Vagina (tissue), 2 donors: Measurements from ENCODE around the gene MRPS27. TPM values are rescaled to one million over a fixed set of nuclear protein-coding genes. Genes with fewer than 3 reads are reported as not detected.
"Not testable (repeated sequence)": the region's sequence is repeated elsewhere in the genome, so short reads cannot be mapped to it uniquely, and the experiment has no call there.

Source experiments
- DNase-seq, 2 donors: peaks; one replicate each; pipeline ENCODE4 v3.0.0-alpha.2; 2017; ENCODE audit errors: extremely low spot score in 2 of 2
- H3K27ac ChIP-seq: fragments of 200-600 bp; sonication (generic); one replicate; pipeline ENCODE4 v1.5.1; 2019
- H3K27me3 ChIP-seq: fragments of 200-600 bp; sonication (generic); one replicate; pipeline ENCODE4 v1.5.1; 2019
- H3K36me3 ChIP-seq, 2 donors: fragments of 200-600 bp; sonication (generic); one replicate each; pipeline ENCODE4 v1.5.1; 2017 to 2019
- H3K4me1 ChIP-seq: fragments of 200-600 bp; sonication (generic); one replicate; pipeline ENCODE4 v1.5.1; 2019
- H3K4me3 ChIP-seq, 2 donors: fragments of 200-600 bp; sonication (generic); 1 replicate in 1 of 2; 2 replicates in 1 of 2; pipeline ENCODE4 v1.5.1; 2016 to 2019
- H3K9me3 ChIP-seq: fragments of 200-600 bp; sonication (generic); one replicate; pipeline ENCODE4 v1.5.1; 2019
- POLR2A ChIP-seq, 2 donors: fragments of 450-650 bp; IDR thresholded peaks; one replicate each; pipeline ENCODE4 v1.6.1; 2017; ENCODE audit warnings: antibody characterized with exemption in 2 of 2, mild to moderate bottlenecking in 2 of 2, moderate library complexity in 2 of 2
- POLR2AphosphoS5 ChIP-seq, 2 donors: sonication (generic); formaldehyde crosslinking; IDR thresholded peaks; one replicate each; pipeline ENCODE4 v1.9.0; 2017; ENCODE audit warnings: antibody characterized with exemption in 2 of 2, mild to moderate bottlenecking in 2 of 2, low read depth in 1 of 2; ENCODE audit not compliant: insufficient read depth in 1 of 2
- intact Hi-C: fragments of 100-400 bp; cut with DNase I; formaldehyde crosslinking; loops from one replicate; pipeline ENCODE4 v1.15.1; 2023
- total RNA-seq: library from RNA; depleted of rRNA; stranded (reverse); fragments of >200 nt; gene quantifications from one replicate; pipeline ENCODE4 v1.2.3, GENCODE V29; 2016
- TF ChIP-seq, protein P1 (sequence below), 3 experiments: fragments of 450-650 bp in 2 of 3; fragments of 200-600 bp in 1 of 3; sonication (generic) in 1 of 3; IDR thresholded peaks; one replicate each; pipeline ENCODE4 v1.5.1; 2017 to 2019; ENCODE audit warnings: antibody characterized with exemption in 3 of 3, mild to moderate bottlenecking in 2 of 3, moderate library complexity in 2 of 3

MRPS27 gene
- total RNA-seq, 1 donor from 2014 or later: 44.9 TPM

DNA sequence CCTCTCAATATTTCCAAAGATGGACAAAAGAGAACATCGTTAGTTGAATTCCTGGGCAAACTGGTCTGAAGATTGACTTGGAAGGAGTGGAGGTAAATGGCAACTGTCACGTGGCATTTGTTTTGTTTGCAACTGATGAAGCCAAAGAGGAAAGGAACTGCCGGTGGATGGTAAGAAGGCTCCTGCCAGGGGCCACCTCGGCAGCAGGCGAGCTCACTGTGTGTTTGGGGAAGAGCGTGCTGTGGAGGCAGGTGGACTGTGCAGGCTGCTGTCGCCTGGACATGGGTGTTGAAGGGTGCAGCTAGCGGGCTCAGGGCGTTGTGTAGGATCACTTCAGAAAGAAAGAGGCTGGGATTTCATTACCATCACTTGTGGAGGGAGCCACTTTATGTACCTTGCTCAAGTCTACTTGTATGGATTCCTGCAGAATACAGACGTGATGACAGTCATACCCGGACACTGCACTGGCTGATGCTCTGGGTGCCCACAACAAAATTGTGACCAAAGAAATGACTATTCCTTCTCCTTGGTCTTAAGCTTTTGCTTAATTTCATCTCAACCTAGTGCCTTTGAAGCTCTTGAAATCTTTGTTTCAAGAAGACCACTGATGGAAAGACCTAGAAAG is 140.1 kb downstream of the MRPS27 start:
- TF ChIP-seq, protein P1, sequence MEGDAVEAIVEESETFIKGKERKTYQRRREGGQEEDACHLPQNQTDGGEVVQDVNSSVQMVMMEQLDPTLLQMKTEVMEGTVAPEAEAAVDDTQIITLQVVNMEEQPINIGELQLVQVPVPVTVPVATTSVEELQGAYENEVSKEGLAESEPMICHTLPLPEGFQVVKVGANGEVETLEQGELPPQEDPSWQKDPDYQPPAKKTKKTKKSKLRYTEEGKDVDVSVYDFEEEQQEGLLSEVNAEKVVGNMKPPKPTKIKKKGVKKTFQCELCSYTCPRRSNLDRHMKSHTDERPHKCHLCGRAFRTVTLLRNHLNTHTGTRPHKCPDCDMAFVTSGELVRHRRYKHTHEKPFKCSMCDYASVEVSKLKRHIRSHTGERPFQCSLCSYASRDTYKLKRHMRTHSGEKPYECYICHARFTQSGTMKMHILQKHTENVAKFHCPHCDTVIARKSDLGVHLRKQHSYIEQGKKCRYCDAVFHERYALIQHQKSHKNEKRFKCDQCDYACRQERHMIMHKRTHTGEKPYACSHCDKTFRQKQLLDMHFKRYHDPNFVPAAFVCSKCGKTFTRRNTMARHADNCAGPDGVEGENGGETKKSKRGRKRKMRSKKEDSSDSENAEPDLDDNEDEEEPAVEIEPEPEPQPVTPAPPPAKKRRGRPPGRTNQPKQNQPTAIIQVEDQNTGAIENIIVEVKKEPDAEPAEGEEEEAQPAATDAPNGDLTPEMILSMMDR (IDR thresholded peaks at IDR 0.05): no peak
- no peak for TF ChIP-seq POLR2AphosphoS5 (IDR thresholded peaks at IDR 0.05; ENCODE audit: insufficient read depth in 1 of 2, low read depth in 1 of 2)
- DNase-seq: no peak
- H3K36me3 ChIP-seq: peaks cover 0 to 8% of the 10 kb centered on the region in 2 donors
- intact Hi-C loops: no loop called here
- H3K4me1 ChIP-seq: peaks cover 36% of the 10 kb centered on the region
- H3K27me3 ChIP-seq: no peaks in the 10 kb centered on the region
- peak overlapping the region; percentile 33 to 35 for H3K4me3 ChIP-seq
- peak overlapping the region; percentile 65 for H3K27ac ChIP-seq
- no peaks in the 10 kb centered on the region for H3K9me3 ChIP-seq

DNA sequence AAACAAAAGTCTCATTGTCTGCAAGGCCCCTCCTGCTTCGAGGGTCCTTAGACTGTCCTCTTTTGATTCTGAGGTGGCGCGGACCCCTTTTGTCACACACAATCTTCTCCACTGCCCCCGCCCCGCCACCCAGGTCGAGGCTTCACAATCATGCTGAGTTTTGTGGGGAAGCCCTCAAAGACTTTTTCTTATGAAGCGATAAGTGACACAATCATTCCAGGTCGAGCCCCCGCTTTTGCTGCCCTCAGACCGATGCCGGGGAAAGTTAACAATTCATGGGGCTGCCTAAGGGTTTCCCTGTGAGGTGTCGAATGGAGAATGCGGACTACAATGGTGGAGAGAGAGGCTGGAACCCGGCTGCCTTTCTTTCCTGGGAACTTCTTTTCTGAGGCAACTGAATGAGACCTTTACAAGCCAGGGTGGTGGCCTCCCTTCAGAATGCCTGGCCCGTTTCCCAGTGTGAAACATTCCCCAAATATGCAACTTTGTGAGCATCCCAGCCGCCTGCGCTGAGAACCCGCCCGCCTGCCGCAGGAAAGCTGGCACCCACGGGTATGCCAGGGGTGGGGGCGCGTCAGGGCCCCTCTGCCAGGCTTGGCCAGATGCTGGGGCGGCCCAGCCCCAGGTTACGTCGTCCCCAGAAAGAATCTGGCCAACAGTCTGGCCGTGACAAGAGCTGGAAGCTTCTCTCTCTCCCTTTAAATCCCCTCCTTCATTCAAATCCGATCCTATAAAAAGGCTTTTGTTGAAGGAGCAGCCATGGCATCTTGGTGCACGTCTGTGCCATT is 140.8 kb downstream of the MRPS27 start:
- H3K4me1 ChIP-seq: peaks cover 36% of the 10 kb centered on the region
- DNase-seq: no peak
- peak overlapping the region; percentile 33 to 35 for H3K4me3 ChIP-seq
- no peaks in the 10 kb centered on the region for H3K27me3 ChIP-seq
- H3K9me3 ChIP-seq: no peaks in the 10 kb centered on the region
- H3K27ac ChIP-seq: peak overlapping the region; percentile 65
- intact Hi-C loops: no loop called here
- peaks cover 0 to 4% of the 10 kb centered on the region in 2 donors for H3K36me3 ChIP-seq
- TF ChIP-seq POLR2AphosphoS5 (IDR thresholded peaks at IDR 0.05; ENCODE audit: insufficient read depth in 1 of 2, low read depth in 1 of 2) (peak in 1 of 2 donors; percentile 53), POLR2A (IDR thresholded peaks at IDR 0.05) (no peak)

DNA sequence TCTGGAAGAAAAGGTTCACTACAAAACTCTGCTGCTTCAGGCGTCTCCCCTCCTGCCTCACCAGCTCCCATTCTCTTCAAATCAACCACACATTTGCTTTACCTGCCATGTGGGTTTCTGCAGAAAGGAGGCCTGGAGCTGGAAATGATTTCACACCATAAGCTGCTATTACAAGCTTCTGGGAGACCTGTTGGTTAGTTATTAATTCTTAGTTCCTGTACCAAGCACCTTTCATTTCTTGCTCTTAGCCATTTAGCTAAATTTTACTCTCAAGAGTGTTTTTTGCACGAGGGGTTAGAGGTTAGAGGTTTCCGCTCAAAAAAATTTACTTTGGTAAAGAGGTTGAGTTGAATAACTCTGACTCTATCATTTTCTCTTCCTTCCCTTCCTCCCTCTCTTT is 142.5 kb downstream of the MRPS27 start:
- Histone ChIP-seq H3K27me3 (no peaks in the 10 kb centered on the region), H3K4me3 (no peak overlapping the region), H3K9me3 (no peaks in the 10 kb centered on the region), H3K4me1 (peaks cover 36% of the 10 kb centered on the region), H3K36me3 (no peaks in the 10 kb centered on the region), H3K27ac (no peak overlapping the region)
- no peak for DNase-seq
- TF ChIP-seq POLR2A (IDR thresholded peaks at IDR 0.05) (no peak), POLR2AphosphoS5 (IDR thresholded peaks at IDR 0.05; ENCODE audit: insufficient read depth in 1 of 2, low read depth in 1 of 2) (no peak)
- TF ChIP-seq, protein P1 (IDR thresholded peaks at IDR 0.05): no peak
- intact Hi-C loops: no loop called here

DNA sequence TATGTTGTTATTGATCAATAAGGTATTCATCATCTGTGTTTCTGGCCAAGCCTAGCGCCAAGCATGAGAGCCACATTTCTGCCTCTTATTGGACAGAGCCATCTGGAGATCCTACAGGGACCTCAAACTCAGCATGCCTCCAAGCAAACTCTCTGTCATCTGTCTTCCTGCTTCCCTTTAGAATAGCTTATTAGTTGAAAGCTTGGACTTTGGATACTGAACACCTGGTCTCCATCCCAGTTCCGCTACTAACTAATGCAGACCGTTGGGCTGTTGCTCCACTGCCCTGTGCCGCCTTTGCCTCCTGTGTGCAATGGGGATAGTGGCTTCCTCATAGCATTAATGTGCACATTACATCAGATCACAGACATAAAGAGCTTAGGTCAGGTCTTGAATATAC is 147.3 kb downstream of the MRPS27 start:
- H3K9me3 ChIP-seq: no peaks in the 10 kb centered on the region
- no peaks in the 10 kb centered on the region for H3K4me1 ChIP-seq
- H3K27me3 ChIP-seq: no peaks in the 10 kb centered on the region
- no peak overlapping the region for H3K4me3 ChIP-seq
- intact Hi-C loops: no loop called here
- TF ChIP-seq POLR2AphosphoS5 (IDR thresholded peaks at IDR 0.05; ENCODE audit: insufficient read depth in 1 of 2, low read depth in 1 of 2) (no peak), POLR2A (IDR thresholded peaks at IDR 0.05) (no peak)
- TF ChIP-seq, protein P1 (IDR thresholded peaks at IDR 0.05): no peak
- DNase-seq: no peak
- no peak overlapping the region for H3K27ac ChIP-seq
- no peaks in the 10 kb centered on the region for H3K36me3 ChIP-seq

DNA sequence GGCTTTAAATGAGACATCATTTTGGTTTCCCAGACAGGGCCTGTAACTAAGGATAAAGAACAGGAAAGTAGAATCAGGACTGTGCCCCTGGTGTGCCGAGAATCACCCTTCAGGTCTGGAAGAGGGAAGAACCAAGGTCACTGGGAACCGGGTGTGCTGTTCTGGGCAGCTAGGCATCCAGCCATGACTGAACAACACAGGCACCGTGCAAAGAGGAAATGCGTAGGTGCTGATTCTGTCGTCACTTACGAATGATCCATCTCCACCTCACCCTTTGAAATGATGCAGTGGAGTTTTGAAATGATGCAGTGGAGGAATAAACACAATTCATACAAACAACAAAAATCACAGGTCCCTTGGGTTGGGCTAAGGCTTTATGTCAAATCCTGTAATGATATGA is 148.4 kb downstream of the MRPS27 start:
- Histone ChIP-seq H3K4me3 (no peak overlapping the region), H3K36me3 (no peaks in the 10 kb centered on the region), H3K27ac (no peak overlapping the region), H3K27me3 (no peaks in the 10 kb centered on the region), H3K4me1 (peaks cover 8% of the 10 kb centered on the region), H3K9me3 (no peaks in the 10 kb centered on the region)
- intact Hi-C loops: no loop called here
- TF ChIP-seq, protein P1 (IDR thresholded peaks at IDR 0.05): no peak
- TF ChIP-seq POLR2A (IDR thresholded peaks at IDR 0.05): no peak
- TF ChIP-seq POLR2AphosphoS5 (IDR thresholded peaks at IDR 0.05; ENCODE audit: insufficient read depth in 1 of 2, low read depth in 1 of 2): no peak
- no peak for DNase-seq

DNA sequence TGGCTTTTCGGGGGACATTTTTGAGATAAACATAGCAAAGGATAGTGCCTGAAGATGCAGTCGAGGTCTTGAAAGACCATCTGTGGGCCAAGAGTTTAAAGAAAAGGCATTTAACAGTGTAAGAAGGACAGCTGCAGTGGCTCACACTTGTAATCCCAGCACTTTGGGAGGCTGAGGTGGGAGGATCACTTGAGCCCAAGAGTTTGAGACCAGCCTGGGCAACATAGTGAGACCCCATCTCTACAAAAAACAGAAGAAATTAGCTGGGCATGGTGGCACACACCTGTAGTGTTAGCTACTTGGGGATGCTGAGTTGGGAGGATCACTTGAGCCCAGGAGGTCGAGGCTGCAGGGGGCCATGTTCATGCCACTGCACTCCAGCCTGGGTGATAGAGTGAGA is 148.9 kb downstream of the MRPS27 start:
- DNase-seq, H3K27ac ChIP-seq, intact Hi-C loops, H3K36me3 ChIP-seq, H3K9me3 ChIP-seq, H3K27me3 ChIP-seq, H3K4me3 ChIP-seq: not testable (repeated sequence)
- peaks cover 13% of the 10 kb centered on the region for H3K4me1 ChIP-seq
